Measurements from ENCODE around the gene CETN1. TPM values are rescaled to one million over a fixed set of nuclear protein-coding genes. Genes with fewer than 3 reads are reported as not detected.

CETN1 gene
- total RNA-seq, 1 experiment from 2014 or later: not detected

GRCh38 chr18:576924-577323 lies 3.3 kb upstream of the CETN1 start:
- DNase-seq (ENCODE audit: low read depth): no peak

GRCh38 chr18:577643-578375 lies 2.4 kb upstream of the CETN1 start:
- DNase-seq (ENCODE audit: low read depth): peak; percentile 18

- DNase-seq (ENCODE audit: low read depth): no peak
Observed at GRCh38 chr18:579238-579637, 942 bp upstream of the CETN1 start.

GRCh38 chr18:581096-581495 lies 916 bp downstream of the CETN1 start:
- DNase-seq (ENCODE audit: low read depth): no peak

GRCh38 chr18:582465-582864 lies 2.3 kb downstream of the CETN1 start:
- DNase-seq (ENCODE audit: low read depth): no peak

- DNase-seq (ENCODE audit: low read depth): no peak
Observed at GRCh38 chr18:595068-595467, 14.9 kb downstream of the CETN1 start.

GRCh38 chr18:595571-595970 lies 15.4 kb downstream of the CETN1 start:
- no peak for DNase-seq (ENCODE audit: low read depth)

GRCh38 chr18:596288-596881 lies 16.2 kb downstream of the CETN1 start:
- DNase-seq (ENCODE audit: low read depth): peak; percentile 39

- peak; percentile 21 for DNase-seq (ENCODE audit: low read depth)
Observed at GRCh38 chr18:598124-598589, 18.0 kb downstream of the CETN1 start.

- DNase-seq (ENCODE audit: low read depth): no peak
Observed at GRCh38 chr18:600107-600506, 19.9 kb downstream of the CETN1 start.

- DNase-seq (ENCODE audit: low read depth): no peak
Observed at GRCh38 chr18:604771-605170, 24.6 kb downstream of the CETN1 start.

- DNase-seq (ENCODE audit: low read depth): no peak
Observed at GRCh38 chr18:607930-608329, 27.8 kb downstream of the CETN1 start.

- no peak for DNase-seq (ENCODE audit: low read depth)
Observed at GRCh38 chr18:610214-610928, 30.2 kb downstream of the CETN1 start.

GRCh38 chr18:612156-612555 lies 32.0 kb downstream of the CETN1 start:
- DNase-seq (ENCODE audit: low read depth): no peak

GRCh38 chr18:614193-614592 lies 34.0 kb downstream of the CETN1 start:
- DNase-seq (ENCODE audit: low read depth): no peak

GRCh38 chr18:615092-615521 lies 34.9 kb downstream of the CETN1 start:
- no peak for DNase-seq (ENCODE audit: low read depth)

GRCh38 chr18:615773-616172 lies 35.6 kb downstream of the CETN1 start:
- no peak for DNase-seq (ENCODE audit: low read depth)

GRCh38 chr18:616380-616995 lies 36.3 kb downstream of the CETN1 start:
- peak; percentile 44 for DNase-seq (ENCODE audit: low read depth)

GRCh38 chr18:617970-618504 lies 37.9 kb downstream of the CETN1 start:
- no peak for DNase-seq (ENCODE audit: low read depth)

- DNase-seq (ENCODE audit: low read depth): no peak
Observed at GRCh38 chr18:618618-619017, 38.4 kb downstream of the CETN1 start.

- peak; percentile 64 for DNase-seq (ENCODE audit: low read depth)
Observed at GRCh38 chr18:621291-622043, 41.3 kb downstream of the CETN1 start.
